ENCODE measurements around the gene SPX. TPM values are rescaled to one million over a fixed set of nuclear protein-coding genes. Genes with fewer than 3 reads are reported as not detected.

The SPX gene
- total and polyA plus RNA-seq, 2 of the 8 experiments (the other 6 are each of a cell fraction or from before 2014, with no cell fraction given): 1.2 to 1.3 TPM

DNA sequence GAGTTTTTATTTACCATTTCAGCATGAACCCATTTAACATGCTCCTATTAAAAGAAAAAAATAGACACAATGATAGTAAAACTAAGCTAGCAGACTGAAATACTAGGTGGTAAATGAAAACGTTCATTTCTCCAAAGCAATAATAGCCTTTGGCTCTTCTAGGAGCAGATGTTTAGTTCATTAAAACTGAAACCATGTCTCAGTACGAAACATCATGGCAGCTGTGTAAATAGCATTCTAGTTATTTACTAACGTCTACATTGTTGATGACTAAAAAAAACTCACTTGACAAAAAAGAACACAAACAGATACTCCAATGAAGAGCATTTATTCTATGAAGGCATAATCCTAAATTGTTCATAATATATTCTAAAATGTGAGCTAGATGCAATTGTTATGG lies 42.6 kb upstream of the SPX start (continued):
- TF ChIP-seq ATF2 (IDR thresholded peaks at IDR 0.05; ENCODE audit: low read length) (no peak), EGR1 (IDR thresholded peaks at IDR 0.05; ENCODE audit: borderline replicate concordance, low read depth, low read length) (no peak), RBBP5 (IDR thresholded peaks at IDR 0.05; ENCODE audit: borderline replicate concordance, low read depth, low read length) (no peak), POLR2A (IDR thresholded peaks at IDR 0.05; ENCODE audit: control extremely low read depth in 1 of 2, low read depth in 2 of 2, low read length in 2 of 2) (no peak), TBP (IDR thresholded peaks at IDR 0.05; ENCODE audit: low read depth, low read length) (no peak), EZH2 (IDR thresholded peaks at IDR 0.05; ENCODE audit: low read depth, low read length, severe bottlenecking) (no peak)

Data from H1 (cell line).